HCT116 (cell line): ENCODE data around the gene ZCCHC24. TPM values are rescaled to one million over a fixed set of nuclear protein-coding genes. Genes with fewer than 3 reads are reported as not detected.
"Not testable (repeated sequence)": the region's sequence is repeated elsewhere in the genome, so short reads cannot be mapped to it uniquely, and the experiment has no call there.

ENCODE experiments used
- ATAC-seq: fragments of 200-7000 bp; cut with Tn5 transposase; 2 replicates; pipeline ENCODE4 v1.9.1; 2020; ENCODE audit warnings: mild to moderate bottlenecking, moderate library complexity
- BruUV-seq: library from RNA; stranded (reverse); fragments of 400-500 nt; replicated peaks from 2 replicates; lab custom pipeline; 2021; lab: Mats Ljungman, UMichigan
- CTCF ChIA-PET: fragments of 300-600 bp; sonication (Branson Sonifier 250); formaldehyde crosslinking; loops from one replicate; lab custom pipeline; 2021; ENCODE audit warnings: antibody characterized with exemption; lab: Charles Lee
- POLR2A ChIA-PET: fragments of 300-600, 350-600 bp; sonication (Branson Sonifier 250); formaldehyde crosslinking; loops from one replicate; lab custom pipeline; 2021; ENCODE audit warnings: antibody characterized with exemption; lab: Charles Lee
- RAD21 ChIA-PET, 2 experiments: fragments of 300-600 bp; sonication (Branson Sonifier 250); formaldehyde crosslinking; loops; one replicate each; lab custom pipeline; 2023; ENCODE audit warnings: low total read pairs in 2 of 2; ENCODE audit not compliant: uncharacterized antibody in 2 of 2, unreplicated experiment in 2 of 2, low non-redundant PET in 1 of 2; lab: Charles Lee
- DNase-seq: peaks from one replicate; pipeline ENCODE4 v3.0.0-alpha.2; 2010; ENCODE audit warnings: low read depth, low spot score
- H2AFZ ChIP-seq: fragments of 200-600 bp; shearing (Covaris generic), sonication (generic); 2 replicates; pipeline ENCODE4 v1.6.1; 2017; ENCODE audit warnings: low read depth, mixed run types, mixed read lengths, antibody characterized with exemption, low read length; ENCODE audit not compliant: poor library complexity, severe bottlenecking
- H3K27ac ChIP-seq: 2 replicates; pipeline ENCODE4 v1.5.1; 2012; ENCODE audit warnings: low read depth, low read length
- H3K27me3 ChIP-seq: fragments of 200-600 bp; sonication (generic); 2 replicates; pipeline ENCODE4 v1.6.1; 2016; ENCODE audit warnings: mixed run types, low read length, mixed read lengths; ENCODE audit not compliant: insufficient read depth
- H3K36me3 ChIP-seq, 2 experiments: fragments of 200-500 bp in 1 of 2; fragments of 200-600 bp in 1 of 2; sonication (Bioruptor generic) in 1 of 2; sonication (generic) in 1 of 2; 2 replicates each; pipeline versions ENCODE4 v1.5.1 to v1.6.1; 2014 to 2016; ENCODE audit warnings: low read length in 2 of 2, inconsistent platforms in 1 of 2, mixed read lengths in 1 of 2, mixed run types in 1 of 2; ENCODE audit not compliant: insufficient read depth in 2 of 2, control insufficient read depth in 1 of 2
- H3K4me1 ChIP-seq, 2 experiments: fragments of 200-600 bp in 1 of 2; sonication (generic) in 1 of 2; 2 replicates each; pipeline versions ENCODE4 v1.5.1 to v1.6.1; 2012 to 2017; ENCODE audit warnings: low read length in 2 of 2, inconsistent platforms in 1 of 2, mild to moderate bottlenecking in 1 of 2, mixed read lengths in 1 of 2, mixed run types in 1 of 2, moderate library complexity in 1 of 2; ENCODE audit not compliant: insufficient read depth in 2 of 2, control insufficient read depth in 1 of 2
- H3K4me2 ChIP-seq: fragments of 200-600 bp; sonication (generic); 2 replicates; pipeline ENCODE4 v1.6.1; 2017; ENCODE audit warnings: mixed run types, low read length, mixed read lengths
- H3K4me3 ChIP-seq, 2 experiments: fragments of 200-600 bp in 1 of 2; sonication (generic) in 1 of 2; replicated peaks in 1 of 2; 2 replicates each; pipeline ENCODE4 v1.5.1; 2011 to 2016; ENCODE audit warnings: low read length in 2 of 2, control low read depth in 1 of 2, low read depth in 1 of 2, mild to moderate bottlenecking in 1 of 2, mixed read lengths in 1 of 2, mixed run types in 1 of 2
- H3K79me2 ChIP-seq: fragments of 200-600 bp; sonication (generic); 2 replicates; pipeline ENCODE4 v1.6.1; 2017; ENCODE audit warnings: mild to moderate bottlenecking, mixed run types, low read length, moderate library complexity, mixed read lengths; ENCODE audit not compliant: insufficient read depth
- H3K9ac ChIP-seq: fragments of 200-600 bp; sonication (generic); 2 replicates; pipeline ENCODE4 v1.6.1; 2016; ENCODE audit warnings: low read length, mixed read lengths
- H3K9me2 ChIP-seq: fragments of 200-600 bp; sonication (generic), shearing (Covaris generic); 2 replicates; pipeline ENCODE4 v1.6.1; 2017; ENCODE audit warnings: mixed run types, mild to moderate bottlenecking, moderate library complexity; ENCODE audit not compliant: insufficient read depth
- H3K9me3 ChIP-seq, 2 experiments: fragments of 200-500 bp in 1 of 2; fragments of 200-600 bp in 1 of 2; sonication (Bioruptor generic) in 1 of 2; sonication (generic) in 1 of 2; 2 replicates each; pipeline ENCODE4 v1.6.1; 2014 to 2017; ENCODE audit warnings: low read length in 2 of 2, mixed read lengths in 2 of 2, inconsistent platforms in 1 of 2, low read depth in 1 of 2, mild to moderate bottlenecking in 1 of 2, mixed run types in 1 of 2, moderate library complexity in 1 of 2; ENCODE audit not compliant: control insufficient read depth in 1 of 2, insufficient read depth in 1 of 2
- H4K20me1 ChIP-seq: fragments of 200-600 bp; sonication (generic), shearing (Covaris generic); 2 replicates; pipeline ENCODE4 v1.6.1; 2017; ENCODE audit warnings: mixed run types, mild to moderate bottlenecking, moderate library complexity; ENCODE audit not compliant: insufficient read depth
- CBX3 ChIP-seq: IDR thresholded peaks from 2 replicates; pipeline ENCODE4 v1.6.1; 2012; ENCODE audit warnings: low read depth
- ELF1 ChIP-seq: IDR thresholded peaks from 2 replicates; pipeline ENCODE4 v1.6.1; 2012; ENCODE audit warnings: low read depth, borderline replicate concordance
- EZH2phosphoT487 ChIP-seq: fragments of 200-600 bp; IDR thresholded peaks from 2 replicates; pipeline ENCODE4 v1.6.1; 2018; ENCODE audit warnings: antibody characterized with exemption, borderline replicate concordance
- JUND ChIP-seq: IDR thresholded peaks from 2 replicates; pipeline ENCODE4 v1.6.1; 2012
- MAX ChIP-seq: IDR thresholded peaks from 2 replicates; pipeline ENCODE4 v1.6.1; 2012
- POLR2A ChIP-seq: IDR thresholded peaks from 2 replicates; pipeline ENCODE4 v1.7.0; 2011; ENCODE audit warnings: borderline replicate concordance; ENCODE audit not compliant: insufficient read depth, insufficient read length; ENCODE audit errors: extremely low read depth
- RAD21 ChIP-seq: IDR thresholded peaks from 2 replicates; pipeline ENCODE4 v1.6.1; 2012; ENCODE audit warnings: low read depth, mild to moderate bottlenecking
- REST ChIP-seq: IDR thresholded peaks from 2 replicates; pipeline ENCODE4 v1.6.1; 2012; ENCODE audit warnings: low read depth
- SIN3A ChIP-seq: IDR thresholded peaks from 2 replicates; pipeline ENCODE4 v1.6.1; 2012; ENCODE audit warnings: low read depth
- SP1 ChIP-seq: IDR thresholded peaks from 2 replicates; pipeline ENCODE4 v1.6.1; 2012; ENCODE audit warnings: low read depth
- SRF ChIP-seq: IDR thresholded peaks from 2 replicates; pipeline ENCODE4 v1.6.1; 2012; ENCODE audit warnings: low read depth
- ZBTB33 ChIP-seq: IDR thresholded peaks from 2 replicates; pipeline ENCODE4 v1.6.1; 2011; ENCODE audit warnings: mild to moderate bottlenecking, low read length, moderate library complexity; ENCODE audit not compliant: insufficient replicate concordance; ENCODE audit errors: extremely low read depth
- ZNF274 ChIP-seq: fragments of 200-500 bp; sonication (Bioruptor generic); IDR thresholded peaks from 2 replicates; pipeline ENCODE4 v1.6.1; 2014; ENCODE audit warnings: mild to moderate bottlenecking, low read depth, low read length, inconsistent platforms
- intact Hi-C: fragments of 100-400 bp; cut with micrococcal nuclease; formaldehyde crosslinking; loops from 2 replicates; pipeline ENCODE4 v1.10.0; 2022
- total RNA-seq: library from RNA; stranded (reverse); gene quantifications from one replicate; pipeline ENCODE4 v1.2.1, GENCODE V29; 2021; ENCODE audit not compliant: unreplicated experiment

ZCCHC24 gene
- total RNA-seq, 1 experiment from 2014 or later, result 7.0 TPM

GRCh38 chr10:79339266-79339665 lies 106.2 kb downstream of the ZCCHC24 start:
- ATAC-seq (no peak), DNase-seq (no peak)
- TF ChIP-seq CBX3 (no peak), POLR2A (no peak), SIN3A (no peak), SP1 (no peak), ZBTB33 (no peak), REST (no peak), MAX (no peak), ELF1 (no peak), ZNF274 (no peak), SRF (no peak), RAD21 (no peak), EZH2phosphoT487 (no peak), JUND (no peak)
- no peaks in the 10 kb centered on the region for H3K79me2 ChIP-seq
- H3K4me3 ChIP-seq, result no peak overlapping the region
- no peaks in the 10 kb centered on the region for H4K20me1 ChIP-seq
- RAD21 ChIA-PET, result no interaction called here
- H3K36me3 ChIP-seq, result no peaks in the 10 kb centered on the region
- no peak overlapping the region for H3K9ac ChIP-seq
- no peaks in the 10 kb centered on the region for H3K27me3 ChIP-seq
- CTCF ChIA-PET, result no interaction called here
- peaks cover 0 to 12% of the 10 kb centered on the region in 2 experiments; a peak in 1 of 4 replicates for H3K4me1 ChIP-seq
- POLR2A ChIA-PET, result no interaction called here
- H3K9me2 ChIP-seq, result no peaks in the 10 kb centered on the region
- H3K9me3 ChIP-seq, result no peaks in the 10 kb centered on the region
- no peak overlapping the region for H2AFZ ChIP-seq
- H3K27ac ChIP-seq, result no peak overlapping the region
- BruUV-seq, result no TSS peak
- intact Hi-C loops, result no loop called here
- H3K4me2 ChIP-seq, result no peak overlapping the region

GRCh38 chr10:79337783-79338469 lies 107.5 kb downstream of the ZCCHC24 start:
- H3K9me2 ChIP-seq, H3K79me2 ChIP-seq, H2AFZ ChIP-seq, intact Hi-C loops, H3K27ac ChIP-seq, DNase-seq, H4K20me1 ChIP-seq, H3K9me3 ChIP-seq, H3K9ac ChIP-seq, H3K27me3 ChIP-seq, BruUV-seq, H3K36me3 ChIP-seq, H3K4me2 ChIP-seq, ATAC-seq, RAD21 ChIA-PET, H3K4me3 ChIP-seq, POLR2A ChIA-PET: not testable (repeated sequence)
- peaks cover 0 to 17% of the 10 kb centered on the region in 2 experiments; a peak in 2 of 4 replicates for H3K4me1 ChIP-seq
- CTCF ChIA-PET, result interaction anchor here (1.5 kb wide), 1 partner anchor 37 kb away, joined by 3 read pairs; no protein-coding TSS in a partner anchor
